OCI-LY3 (cell line): ENCODE measurements around the gene PCSK1N.

Source experiments
- H2AFZ ChIP-seq: fragments of 200-600, 300-600 bp; shearing (Covaris generic); 2 replicates; pipeline ENCODE4 v1.6.0; 2014; ENCODE audit warnings: antibody characterized with exemption, low read depth, low read length
- H3K27ac ChIP-seq: fragments of 200-600, 300-600 bp; sonication (generic); 2 replicates; pipeline ENCODE4 v1.5.1; 2014; ENCODE audit warnings: mild to moderate bottlenecking, low read length, moderate library complexity, mixed read lengths
- H3K27me3 ChIP-seq: fragments of 200-600, 300-600 bp; sonication (generic); 2 replicates; pipeline ENCODE4 v1.6.1; 2014; ENCODE audit warnings: low read depth, low read length, mixed read lengths
- H3K36me3 ChIP-seq: fragments of 200-600, 300-600 bp; sonication (generic); replicated peaks from 2 replicates; pipeline ENCODE3; 2014; ENCODE audit warnings: low read depth, low read length, mixed read lengths
- H3K4me1 ChIP-seq: fragments of 300-600, 200-600 bp; sonication (generic); 2 replicates; pipeline ENCODE4 v1.6.1; 2014; ENCODE audit warnings: low read length, mixed read lengths
- H3K4me2 ChIP-seq: fragments of 200-600, 300-600 bp; sonication (generic); 2 replicates; pipeline ENCODE4 v1.6.1; 2014; ENCODE audit warnings: low read length, mixed read lengths
- H3K4me3 ChIP-seq: fragments of 300-600, 200-600 bp; sonication (generic); 2 replicates; pipeline ENCODE4 v1.5.1; 2014; ENCODE audit warnings: antibody characterized with exemption, mild to moderate bottlenecking, low read length, moderate library complexity
- H3K79me2 ChIP-seq: fragments of 300-600, 200-600 bp; shearing (Covaris generic); 2 replicates; pipeline ENCODE4 v1.6.1; 2014; ENCODE audit warnings: mild to moderate bottlenecking, low read length, mixed read lengths
- H3K9ac ChIP-seq: fragments of 300-600, 200-600 bp; shearing (Covaris generic); 2 replicates; pipeline ENCODE4 v1.6.0; 2014; ENCODE audit warnings: mild to moderate bottlenecking, low read length, moderate library complexity
- H3K9me3 ChIP-seq: fragments of 200-600, 300-600 bp; shearing (Covaris generic); 2 replicates; pipeline ENCODE4 v1.6.1; 2014; ENCODE audit warnings: low read length, mixed read lengths; ENCODE audit not compliant: insufficient read depth
- H4K20me1 ChIP-seq: fragments of 200-600, 300-600 bp; sonication (generic); 2 replicates; pipeline ENCODE4 v1.6.1; 2016; ENCODE audit warnings: low read length, mixed read lengths; ENCODE audit not compliant: insufficient read depth
- EZH2phosphoT487 ChIP-seq: fragments of 200-600 bp; shearing (Covaris generic); IDR thresholded peaks from 2 replicates; pipeline ENCODE4 v1.6.1; 2018; ENCODE audit warnings: antibody characterized with exemption, mixed run types, low read depth
- TF ChIP-seq, protein P1 (sequence below): fragments of 200-600, 300-600 bp; sonication (generic); IDR thresholded peaks from 2 replicates; pipeline ENCODE4 v1.5.1; 2014; ENCODE audit warnings: antibody characterized with exemption, low read length, low read depth

The PCSK1N gene

DNA sequence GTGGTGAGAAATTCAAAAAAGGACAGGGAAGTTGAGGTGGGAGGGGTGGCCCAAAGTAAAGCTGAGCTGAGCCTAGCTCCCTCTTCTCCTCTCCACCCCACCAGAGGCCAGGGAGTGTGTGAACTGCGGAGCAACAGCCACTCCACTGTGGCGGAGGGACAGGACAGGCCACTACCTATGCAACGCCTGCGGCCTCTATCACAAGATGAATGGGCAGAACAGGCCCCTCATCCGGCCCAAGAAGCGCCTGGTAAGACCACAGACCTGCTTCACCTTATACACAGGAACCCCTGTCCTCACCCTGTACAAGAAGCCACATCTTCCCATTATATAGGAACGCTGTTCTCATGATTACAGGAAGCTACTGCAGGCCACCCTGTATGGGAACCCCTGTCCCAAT, 43.2 kb downstream of the PCSK1N start:
- H3K4me2 ChIP-seq = no peak overlapping the region
- TF ChIP-seq EZH2phosphoT487 = no peak
- TF ChIP-seq, protein P1, sequence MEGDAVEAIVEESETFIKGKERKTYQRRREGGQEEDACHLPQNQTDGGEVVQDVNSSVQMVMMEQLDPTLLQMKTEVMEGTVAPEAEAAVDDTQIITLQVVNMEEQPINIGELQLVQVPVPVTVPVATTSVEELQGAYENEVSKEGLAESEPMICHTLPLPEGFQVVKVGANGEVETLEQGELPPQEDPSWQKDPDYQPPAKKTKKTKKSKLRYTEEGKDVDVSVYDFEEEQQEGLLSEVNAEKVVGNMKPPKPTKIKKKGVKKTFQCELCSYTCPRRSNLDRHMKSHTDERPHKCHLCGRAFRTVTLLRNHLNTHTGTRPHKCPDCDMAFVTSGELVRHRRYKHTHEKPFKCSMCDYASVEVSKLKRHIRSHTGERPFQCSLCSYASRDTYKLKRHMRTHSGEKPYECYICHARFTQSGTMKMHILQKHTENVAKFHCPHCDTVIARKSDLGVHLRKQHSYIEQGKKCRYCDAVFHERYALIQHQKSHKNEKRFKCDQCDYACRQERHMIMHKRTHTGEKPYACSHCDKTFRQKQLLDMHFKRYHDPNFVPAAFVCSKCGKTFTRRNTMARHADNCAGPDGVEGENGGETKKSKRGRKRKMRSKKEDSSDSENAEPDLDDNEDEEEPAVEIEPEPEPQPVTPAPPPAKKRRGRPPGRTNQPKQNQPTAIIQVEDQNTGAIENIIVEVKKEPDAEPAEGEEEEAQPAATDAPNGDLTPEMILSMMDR = no peak

DNA sequence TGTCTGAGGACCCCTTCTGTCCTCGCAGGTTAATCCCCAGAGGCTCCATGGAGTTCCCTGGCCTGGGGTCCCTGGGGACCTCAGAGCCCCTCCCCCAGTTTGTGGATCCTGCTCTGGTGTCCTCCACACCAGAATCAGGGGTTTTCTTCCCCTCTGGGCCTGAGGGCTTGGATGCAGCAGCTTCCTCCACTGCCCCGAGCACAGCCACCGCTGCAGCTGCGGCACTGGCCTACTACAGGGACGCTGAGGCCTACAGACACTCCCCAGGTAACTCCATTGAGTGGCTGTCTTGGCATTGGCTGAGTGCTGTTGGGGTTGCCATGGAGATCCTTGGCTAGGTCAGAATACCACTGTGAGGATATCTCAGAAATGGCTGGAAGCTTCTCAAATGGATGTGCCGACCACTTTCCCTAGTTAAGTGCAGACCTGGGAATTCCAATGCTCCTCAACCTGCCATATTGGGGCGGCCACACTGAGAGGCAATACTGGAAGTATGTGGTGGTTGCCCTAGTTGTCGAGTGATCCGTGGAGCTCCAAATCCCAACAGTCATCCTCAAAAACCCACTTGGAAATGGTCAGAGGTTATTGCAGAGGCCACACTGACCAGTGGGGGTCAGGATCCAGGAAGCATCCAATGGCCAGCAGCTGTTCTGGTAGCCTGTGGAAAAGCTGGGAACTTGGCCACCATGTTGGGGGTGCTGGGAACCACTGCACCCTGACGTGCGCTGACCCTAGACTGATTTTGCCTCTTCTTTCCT, 44.2 kb downstream of the PCSK1N start:
- no peaks in the 10 kb centered on the region for H3K79me2 ChIP-seq
- no peak overlapping the region for H3K27ac ChIP-seq

More for the DNA sequence above, 43.2 kb downstream of the PCSK1N start:
- Histone ChIP-seq H3K9me3 (no peaks in the 10 kb centered on the region), H3K27me3 (no peaks in the 10 kb centered on the region), H3K4me3 (no peak overlapping the region), H2AFZ (no peak overlapping the region), H3K9ac (no peak overlapping the region), H3K4me1 (no peaks in the 10 kb centered on the region), H4K20me1 (no peaks in the 10 kb centered on the region), H3K27ac (no peak overlapping the region), H3K36me3 (no peaks in the 10 kb centered on the region), H3K79me2 (no peaks in the 10 kb centered on the region)

DNA sequence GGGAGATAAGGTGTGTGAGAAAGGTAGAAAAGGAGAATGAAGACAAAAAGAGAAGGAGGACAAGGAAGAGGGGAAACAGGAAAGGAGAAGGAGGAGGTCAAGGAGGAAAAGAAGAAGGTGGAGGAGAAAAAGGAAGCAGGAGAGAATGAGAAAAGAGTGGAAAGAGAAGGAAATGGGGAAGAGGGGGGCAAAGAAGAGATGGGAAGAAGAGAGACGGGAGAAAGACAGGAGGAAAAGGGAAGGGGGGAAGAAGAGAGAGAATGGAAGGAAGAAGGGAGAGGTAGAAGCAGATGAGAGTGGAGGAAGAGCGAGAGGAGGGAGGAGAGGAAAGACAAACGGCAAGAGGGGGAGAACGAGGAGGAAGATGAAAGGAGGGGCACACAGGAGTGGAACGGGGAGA, 44.9 kb downstream of the PCSK1N start:
- Histone ChIP-seq H2AFZ (no peak overlapping the region), H3K36me3 (no peaks in the 10 kb centered on the region), H3K27me3 (no peaks in the 10 kb centered on the region), H3K4me1 (no peaks in the 10 kb centered on the region), H3K4me2 (no peak overlapping the region), H3K27ac (no peak overlapping the region), H3K79me2 (no peaks in the 10 kb centered on the region), H4K20me1 (no peaks in the 10 kb centered on the region), H3K4me3 (no peak overlapping the region), H3K9me3 (no peaks in the 10 kb centered on the region), H3K9ac (no peak overlapping the region)
- TF ChIP-seq, protein P1 = no peak
- TF ChIP-seq EZH2phosphoT487 = no peak

More for the DNA sequence above, 44.2 kb downstream of the PCSK1N start:
- no peak for TF ChIP-seq EZH2phosphoT487
- TF ChIP-seq, protein P1 = no peak
- H3K9ac ChIP-seq = no peak overlapping the region
- no peaks in the 10 kb centered on the region for H3K4me1 ChIP-seq
- H4K20me1 ChIP-seq = no peaks in the 10 kb centered on the region
- H3K4me3 ChIP-seq = no peak overlapping the region
- H2AFZ ChIP-seq = no peak overlapping the region
- H3K9me3 ChIP-seq = no peaks in the 10 kb centered on the region
- no peak overlapping the region for H3K4me2 ChIP-seq
- no peaks in the 10 kb centered on the region for H3K27me3 ChIP-seq
- no peaks in the 10 kb centered on the region for H3K36me3 ChIP-seq

DNA sequence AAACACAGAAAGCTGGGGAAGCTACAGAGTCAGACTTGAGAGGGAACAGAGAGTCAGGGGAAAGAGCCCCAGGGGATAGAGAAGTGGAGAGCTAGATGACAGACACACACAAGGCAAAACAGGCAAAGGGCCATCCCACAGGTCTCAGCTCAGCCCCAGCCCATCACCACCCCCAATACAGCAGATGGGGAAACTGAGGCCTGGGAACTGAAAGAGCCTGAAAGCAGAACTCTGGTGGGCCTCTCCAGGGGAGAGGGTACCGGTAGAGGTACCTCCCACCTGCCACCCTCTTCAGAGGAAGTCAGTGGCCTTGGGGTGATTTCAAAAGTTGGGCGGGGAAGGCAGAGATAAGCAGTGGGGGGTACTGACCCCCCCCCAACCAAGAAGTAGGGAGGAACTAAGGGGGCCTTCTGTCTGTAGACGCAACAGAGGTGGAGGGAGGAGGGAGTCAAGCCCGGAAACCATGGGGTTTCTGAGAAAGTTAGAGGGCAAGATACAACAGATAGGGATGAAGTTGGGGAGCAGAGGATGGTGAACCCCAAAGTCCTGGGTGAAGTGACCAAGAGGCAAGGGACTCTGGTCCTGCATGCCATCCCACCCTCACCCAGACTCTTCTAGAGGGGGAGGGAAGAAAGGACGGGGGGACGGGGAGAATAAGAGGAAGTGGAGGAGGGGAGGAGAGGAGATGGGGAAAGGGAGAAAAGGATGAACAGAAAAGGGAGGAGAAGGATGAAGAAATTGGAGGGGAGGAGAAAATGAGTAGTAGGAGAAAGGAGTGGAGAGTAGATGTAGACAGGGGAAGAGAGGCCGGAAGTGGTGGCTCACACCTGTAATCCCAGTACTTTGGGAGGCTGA, 45.8 kb downstream of the PCSK1N start:
- Histone ChIP-seq H2AFZ (no peak overlapping the region), H3K4me2 (no peak overlapping the region), H3K36me3 (no peaks in the 10 kb centered on the region), H3K9ac (no peak overlapping the region), H3K9me3 (no peaks in the 10 kb centered on the region), H3K4me1 (no peaks in the 10 kb centered on the region), H3K27me3 (no peaks in the 10 kb centered on the region), H3K27ac (no peak overlapping the region), H4K20me1 (no peaks in the 10 kb centered on the region), H3K79me2 (no peaks in the 10 kb centered on the region), H3K4me3 (no peak overlapping the region)
- TF ChIP-seq EZH2phosphoT487 = no peak
- TF ChIP-seq, protein P1 = no peak
